Activated naive CD4-positive, alpha-beta T cell treated with anti-CD3 and anti-CD28 coated beads, Interleukin-2, amount 50 U/mL, for 16 hours (primary cell): Measurements from ENCODE around the gene MRPL49.
"Not testable (repeated sequence)": the region's sequence is repeated elsewhere in the genome, so short reads cannot be mapped to it uniquely, and the experiment has no call there.

Source experiments
- DNase-seq: peaks from one replicate; pipeline ENCODE4 v3.0.0-alpha.2; 2020

The MRPL49 gene

DNA sequence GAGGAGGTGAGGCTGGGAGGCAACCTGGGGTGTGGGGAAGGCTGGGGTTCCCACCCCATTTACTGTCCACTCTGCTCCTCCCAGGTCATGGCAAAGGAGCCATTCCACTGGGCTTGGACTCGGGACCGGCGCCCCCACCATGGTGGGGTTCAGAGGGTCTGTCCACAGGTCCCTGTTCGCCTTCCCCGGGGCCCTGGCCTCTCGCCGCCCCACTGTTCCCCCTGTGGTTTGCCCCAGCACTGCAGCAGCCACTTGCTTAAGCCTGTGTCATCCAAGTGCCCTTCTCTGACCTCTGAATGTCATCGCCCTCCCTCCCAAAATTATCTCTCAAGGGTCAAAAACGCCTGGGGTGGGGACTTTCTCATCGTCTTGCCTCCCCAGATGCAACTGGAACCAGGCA lies 50.5 kb downstream of the MRPL49 start:
- no peak for DNase-seq

DNA sequence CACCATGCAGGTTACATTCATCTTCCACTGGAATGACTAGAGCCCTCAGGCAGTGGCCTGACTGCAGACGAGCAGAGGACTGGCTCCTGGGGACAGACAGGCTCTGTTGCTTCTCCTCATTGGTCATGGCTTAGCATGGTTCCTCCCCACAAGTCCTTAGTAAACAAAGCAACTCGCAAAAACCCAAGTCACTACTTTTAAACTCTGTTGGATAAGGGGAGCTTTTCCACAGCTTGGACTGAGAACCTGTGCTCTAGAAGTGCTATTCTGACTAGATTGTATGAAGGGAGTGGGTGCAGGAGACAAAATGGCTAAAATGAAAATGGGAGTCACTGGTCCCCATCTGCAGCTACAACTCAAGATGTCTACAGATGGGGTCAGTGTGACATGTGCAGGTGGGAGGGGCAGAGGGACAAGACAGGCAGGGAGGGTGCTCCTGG lies 52.5 kb downstream of the MRPL49 start:
- DNase-seq = not testable (repeated sequence)
